Measurements from ENCODE around the gene BRSK1. TPM values are rescaled to one million over a fixed set of nuclear protein-coding genes. Genes with fewer than 3 reads are reported as not detected.

BRSK1 gene
- total RNA-seq, 6 donors from 2014 or later = 1.0 to 2.7 (median 1.1) TPM; not detected in 1

- TF ChIP-seq POLR2A (IDR thresholded peaks at IDR 0.05) = no peak
- TF ChIP-seq CTCF (IDR thresholded peaks at IDR 0.05) = no peak
- no peak for TF ChIP-seq POLR2AphosphoS5 (IDR thresholded peaks at IDR 0.05)
- no peak for TF ChIP-seq EP300 (IDR thresholded peaks at IDR 0.05)
- ATAC-seq (ENCODE audit: low FRiP score in 2 of 2) (no peak), DNase-seq (peak in 1 of 2 donors; percentile 66)
- peaks cover 54 to 100% (median 98%) of the 10 kb centered on the region in 4 donors for H3K36me3 ChIP-seq
- H3K4me1 ChIP-seq = no peaks in the 10 kb centered on the region
- H3K27me3 ChIP-seq = no peaks in the 10 kb centered on the region
- H3K4me3 ChIP-seq = no peak overlapping the region
- no peak overlapping the region for H3K27ac ChIP-seq
- no peaks in the 10 kb centered on the region for H3K9me3 ChIP-seq
- 87 to 95% methylated on average over 9 to 29 of the region's 37 CpGs for WGBS, 2 donors
Observed at GRCh38 chr19:55241143-55241934, 42.5 kb upstream of the BRSK1 start.

- Histone ChIP-seq H3K4me3 (no peak overlapping the region), H3K9me3 (no peaks in the 10 kb centered on the region), H3K27me3 (no peaks in the 10 kb centered on the region), H3K27ac (no peak overlapping the region), H3K36me3 (peaks cover 47 to 100% (median 98%) of the 10 kb centered on the region in 4 donors), H3K4me1 (peaks cover 0 to 3% (median 0%) of the 10 kb centered on the region in 4 donors)
- 84 to 94% methylated on average over 3 to 16 of the region's 16 CpGs for WGBS, 2 donors
- ATAC-seq (ENCODE audit: low FRiP score in 2 of 2) (no peak), DNase-seq (peak in 1 of 2 donors; percentile 46)
- TF ChIP-seq EP300 (IDR thresholded peaks at IDR 0.05) (no peak), POLR2A (IDR thresholded peaks at IDR 0.05) (no peak), POLR2AphosphoS5 (IDR thresholded peaks at IDR 0.05) (no peak), CTCF (IDR thresholded peaks at IDR 0.05) (no peak)
Observed at GRCh38 chr19:55241935-55242464, 41.8 kb upstream of the BRSK1 start.

- no peaks in the 10 kb centered on the region for H3K9me3 ChIP-seq
- ATAC-seq (ENCODE audit: low FRiP score in 2 of 2) (no peak), DNase-seq (no peak)
- WGBS, 2 donors = 90 to 93% methylated on average over 7 of the region's 7 CpGs
- H3K27me3 ChIP-seq = no peaks in the 10 kb centered on the region
- no peak overlapping the region for H3K27ac ChIP-seq
- no peak for TF ChIP-seq POLR2AphosphoS5 (IDR thresholded peaks at IDR 0.05)
- TF ChIP-seq POLR2A (IDR thresholded peaks at IDR 0.05) = no peak
- TF ChIP-seq EP300 (IDR thresholded peaks at IDR 0.05) = no peak
- TF ChIP-seq CTCF (IDR thresholded peaks at IDR 0.05) = no peak
- no peak overlapping the region for H3K4me3 ChIP-seq
- peaks cover 0 to 8% (median 3%) of the 10 kb centered on the region in 4 donors for H3K4me1 ChIP-seq
- peaks cover 42 to 97% (median 96%) of the 10 kb centered on the region in 4 donors for H3K36me3 ChIP-seq
Observed at GRCh38 chr19:55242517-55242916, 41.3 kb upstream of the BRSK1 start.

GRCh38 chr19:55244004-55244680, 39.7 kb upstream of the BRSK1 start:
- Histone ChIP-seq H3K27me3 (no peaks in the 10 kb centered on the region), H3K27ac (no peak overlapping the region), H3K4me3 (no peak overlapping the region), H3K4me1 (peaks cover 0 to 24% (median 12%) of the 10 kb centered on the region in 4 donors), H3K36me3 (peaks cover 38 to 81% (median 79%) of the 10 kb centered on the region in 4 donors), H3K9me3 (no peaks in the 10 kb centered on the region)
- TF ChIP-seq POLR2A (IDR thresholded peaks at IDR 0.05) (no peak), POLR2AphosphoS5 (IDR thresholded peaks at IDR 0.05) (no peak), EP300 (IDR thresholded peaks at IDR 0.05) (no peak), CTCF (IDR thresholded peaks at IDR 0.05) (no peak)
- DNase-seq = peak in 1 of 2 donors; percentile 39
- whole genome bisulfite sequencing, 2 donors = 92% methylated on average over 11 to 12 of the region's 12 CpGs
- no peak for ATAC-seq (ENCODE audit: low FRiP score in 2 of 2)
